Breast epithelium (tissue), 4 donors: ENCODE results near the gene ADD1. TPM values are rescaled to one million over a fixed set of nuclear protein-coding genes. Genes with fewer than 3 reads are reported as not detected.
A peak's percentile ranks its signal among the peaks of the same experiment; 100 is the strongest.

Experiments
- DNase-seq, 2 donors: peaks; one replicate each; pipeline ENCODE4 v3.0.0-alpha.2; 2019; ENCODE audit warnings: low spot score in 2 of 2
- H3K27ac ChIP-seq, 2 donors: fragments of 200-600 bp; sonication (generic) in 1 of 2; one replicate each; pipeline ENCODE4 v1.5.1; 2016 to 2019; ENCODE audit warnings: mild to moderate bottlenecking in 1 of 2
- H3K27me3 ChIP-seq, 2 donors: fragments of 200-600 bp; sonication (generic) in 1 of 2; one replicate each; pipeline versions ENCODE4 v1.5.1 to v1.6.0; 2017 to 2019; ENCODE audit warnings: control low read depth in 1 of 2, mild to moderate bottlenecking in 1 of 2
- H3K36me3 ChIP-seq: fragments of 200-600 bp; one replicate; pipeline ENCODE4 v1.5.1; 2019
- H3K4me1 ChIP-seq, 2 donors: fragments of 200-600 bp; sonication (generic); one replicate each; pipeline ENCODE4 v1.5.1; 2016 to 2019; ENCODE audit warnings: control low read depth in 1 of 2
- H3K4me3 ChIP-seq, 3 donors: fragments of 200-600 bp; sonication (generic); 1 replicate in 2 of 3; 2 replicates in 1 of 3; pipeline ENCODE4 v1.5.1; 2016 to 2019; ENCODE audit warnings: mild to moderate bottlenecking in 3 of 3, moderate library complexity in 2 of 3
- H3K9me3 ChIP-seq, 2 donors: fragments of 200-600 bp; sonication (generic) in 1 of 2; one replicate each; pipeline ENCODE4 v1.5.1; 2016 to 2019; ENCODE audit warnings: control low read depth in 1 of 2
- POLR2A ChIP-seq: fragments of 450-650 bp; IDR thresholded peaks from one replicate; pipeline ENCODE4 v1.6.1; 2016; ENCODE audit warnings: antibody characterized with exemption, mild to moderate bottlenecking, moderate library complexity
- POLR2AphosphoS5 ChIP-seq, 3 donors: sonication (generic); formaldehyde crosslinking; IDR thresholded peaks; one replicate each; pipeline ENCODE4 v1.6.1; 2017; ENCODE audit warnings: antibody characterized with exemption in 3 of 3
- intact Hi-C: fragments of 100-400 bp; cut with DNase I; formaldehyde crosslinking; loops from one replicate; pipeline ENCODE4 v1.15.1; 2023; ENCODE audit warnings: low total_unique reads
- total RNA-seq, 3 donors: library from RNA; depleted of rRNA; stranded (reverse); fragments of >200 nt; gene quantifications; one replicate each; pipeline ENCODE4 v1.1.0, GENCODE V29; 2016
- TF ChIP-seq, protein P1 (sequence below), 3 donors: fragments of 450-650 bp; IDR thresholded peaks; one replicate each; pipeline ENCODE4 v1.5.1; 2016 to 2017; ENCODE audit warnings: antibody characterized with exemption in 3 of 3, mild to moderate bottlenecking in 3 of 3, moderate library complexity in 3 of 3

ADD1 gene
- total RNA-seq, 3 donors from 2014 or later, result 161 to 193 (median 181) TPM

DNA sequence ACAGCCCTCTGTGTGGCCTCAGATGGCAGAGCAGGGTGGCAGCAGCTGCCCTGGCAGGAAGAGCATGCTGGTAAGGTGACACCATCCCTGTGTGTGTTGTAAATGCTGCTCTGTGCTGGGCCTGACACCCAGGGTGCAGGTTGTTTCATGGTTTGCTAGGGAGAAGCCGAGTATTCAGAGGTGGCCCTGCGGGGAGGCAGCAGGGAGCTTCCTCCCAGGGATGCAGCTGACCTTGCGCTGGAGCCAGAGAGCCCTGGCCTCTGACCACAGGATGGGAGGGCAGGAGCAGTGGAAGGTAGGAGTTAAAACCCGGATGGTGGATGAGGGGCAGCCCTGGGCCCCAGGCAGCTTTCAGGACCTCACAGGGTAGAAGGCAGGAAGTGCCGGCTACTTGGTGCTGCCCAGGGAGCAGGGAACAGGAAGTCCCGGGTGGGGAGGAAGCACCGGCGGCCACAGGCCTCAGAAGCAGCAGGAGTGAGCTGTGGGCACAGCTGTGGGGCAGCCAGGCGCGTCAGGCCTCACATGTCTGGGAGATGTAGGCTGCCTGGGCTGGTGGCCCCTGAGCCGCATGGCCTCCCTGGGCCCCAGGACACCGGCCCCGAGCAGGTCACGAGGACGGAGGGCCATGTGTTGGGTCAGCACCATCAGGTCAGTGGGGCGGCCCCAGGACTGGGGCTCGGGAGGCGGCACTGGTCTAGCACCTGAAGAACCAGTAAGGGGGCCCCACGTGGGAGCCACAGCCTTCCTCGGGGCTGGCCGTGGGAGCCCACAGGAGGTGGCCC, 31.6 kb upstream of the ADD1 start:
- H3K27me3 ChIP-seq, result no peaks in the 10 kb centered on the region
- no peaks in the 10 kb centered on the region for H3K36me3 ChIP-seq
- intact Hi-C loops, result no loop called here
- no peak for DNase-seq
- peak overlapping the region; percentile 41 to 64 (median 42) for H3K4me3 ChIP-seq
- H3K4me1 ChIP-seq, result peaks cover 0 to 12% of the 10 kb centered on the region in 2 donors
- no peak for TF ChIP-seq POLR2AphosphoS5 (IDR thresholded peaks at IDR 0.05)
- no peak for TF ChIP-seq POLR2A
- TF ChIP-seq, protein P1, sequence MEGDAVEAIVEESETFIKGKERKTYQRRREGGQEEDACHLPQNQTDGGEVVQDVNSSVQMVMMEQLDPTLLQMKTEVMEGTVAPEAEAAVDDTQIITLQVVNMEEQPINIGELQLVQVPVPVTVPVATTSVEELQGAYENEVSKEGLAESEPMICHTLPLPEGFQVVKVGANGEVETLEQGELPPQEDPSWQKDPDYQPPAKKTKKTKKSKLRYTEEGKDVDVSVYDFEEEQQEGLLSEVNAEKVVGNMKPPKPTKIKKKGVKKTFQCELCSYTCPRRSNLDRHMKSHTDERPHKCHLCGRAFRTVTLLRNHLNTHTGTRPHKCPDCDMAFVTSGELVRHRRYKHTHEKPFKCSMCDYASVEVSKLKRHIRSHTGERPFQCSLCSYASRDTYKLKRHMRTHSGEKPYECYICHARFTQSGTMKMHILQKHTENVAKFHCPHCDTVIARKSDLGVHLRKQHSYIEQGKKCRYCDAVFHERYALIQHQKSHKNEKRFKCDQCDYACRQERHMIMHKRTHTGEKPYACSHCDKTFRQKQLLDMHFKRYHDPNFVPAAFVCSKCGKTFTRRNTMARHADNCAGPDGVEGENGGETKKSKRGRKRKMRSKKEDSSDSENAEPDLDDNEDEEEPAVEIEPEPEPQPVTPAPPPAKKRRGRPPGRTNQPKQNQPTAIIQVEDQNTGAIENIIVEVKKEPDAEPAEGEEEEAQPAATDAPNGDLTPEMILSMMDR (IDR thresholded peaks at IDR 0.05), result no peak
- no peaks in the 10 kb centered on the region for H3K9me3 ChIP-seq
- peak overlapping the region; percentile 34 to 90 for H3K27ac ChIP-seq

DNA sequence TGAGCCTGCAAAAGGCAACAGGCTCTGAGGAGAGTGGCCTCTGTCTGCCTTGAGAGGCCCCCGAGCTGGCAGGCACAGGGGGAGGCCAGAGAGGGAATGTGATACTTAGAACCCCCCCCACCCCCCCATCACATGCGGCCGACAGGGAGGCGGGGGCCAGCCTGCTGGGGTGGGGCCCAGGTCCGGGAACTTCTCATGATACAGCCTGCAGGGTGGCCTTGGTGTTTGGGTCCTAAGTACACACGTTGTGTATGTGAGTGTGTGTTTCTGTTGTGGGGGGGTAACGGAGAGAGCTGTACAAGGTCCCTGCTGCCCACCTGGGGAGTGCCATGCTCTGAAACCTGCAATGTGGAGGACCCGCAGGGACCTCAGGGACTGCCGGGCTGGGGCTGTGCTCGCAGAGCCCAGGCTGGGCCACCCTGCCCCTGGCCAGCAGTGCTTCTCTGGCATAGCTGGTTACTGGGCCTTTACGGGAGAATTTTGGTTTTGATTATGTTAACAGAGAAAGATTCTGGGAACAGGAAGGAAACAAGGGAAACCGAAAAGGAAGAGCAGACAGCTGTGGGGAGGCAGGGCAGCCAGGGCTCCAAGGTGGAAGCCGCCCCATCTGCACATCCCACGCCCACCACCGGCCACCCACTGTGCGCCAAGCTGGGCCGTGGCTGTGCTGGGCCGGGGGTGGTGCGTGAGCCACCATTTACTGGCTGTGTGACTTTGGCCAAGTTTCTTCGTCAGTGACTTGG, 30.9 kb upstream of the ADD1 start:
- TF ChIP-seq POLR2AphosphoS5 (IDR thresholded peaks at IDR 0.05) (no peak), POLR2A (no peak)
- TF ChIP-seq, protein P1 (IDR thresholded peaks at IDR 0.05), result no peak
- no peaks in the 10 kb centered on the region for H3K27me3 ChIP-seq
- H3K36me3 ChIP-seq, result no peaks in the 10 kb centered on the region
- no peak for DNase-seq
- intact Hi-C loops, result no loop called here
- H3K27ac ChIP-seq, result peak overlapping the region; percentile 34 to 90
- peak overlapping the region; percentile 41 to 64 (median 42) for H3K4me3 ChIP-seq
- peaks cover 4 to 7% of the 10 kb centered on the region in 2 donors for H3K4me1 ChIP-seq
- no peaks in the 10 kb centered on the region for H3K9me3 ChIP-seq

GRCh38 chr4:2813446-2814405, 29.9 kb upstream of the ADD1 start:
- no peaks in the 10 kb centered on the region for H3K36me3 ChIP-seq
- intact Hi-C loops, result no loop called here
- H3K4me1 ChIP-seq, result peaks cover 5 to 7% of the 10 kb centered on the region in 2 donors
- TF ChIP-seq, protein P1 (IDR thresholded peaks at IDR 0.05), result no peak
- TF ChIP-seq POLR2A (no peak), POLR2AphosphoS5 (IDR thresholded peaks at IDR 0.05) (no peak)
- H3K4me3 ChIP-seq, result peak overlapping the region in 2 of 3 donors; percentile 41 to 64
- H3K9me3 ChIP-seq, result no peaks in the 10 kb centered on the region
- peak overlapping the region in 1 of 2 donors; percentile 90 for H3K27ac ChIP-seq
- no peaks in the 10 kb centered on the region for H3K27me3 ChIP-seq
- DNase-seq, result no peak

GRCh38 chr4:2814627-2815270, 28.9 kb upstream of the ADD1 start:
- no peak for DNase-seq
- intact Hi-C loops, result no loop called here
- H3K27ac ChIP-seq, result no peak overlapping the region
- no peak for TF ChIP-seq POLR2AphosphoS5 (IDR thresholded peaks at IDR 0.05)
- TF ChIP-seq, protein P1 (IDR thresholded peaks at IDR 0.05), result no peak
- no peak for TF ChIP-seq POLR2A
- H3K4me1 ChIP-seq, result peaks cover 5 to 7% of the 10 kb centered on the region in 2 donors
- no peaks in the 10 kb centered on the region for H3K9me3 ChIP-seq
- H3K27me3 ChIP-seq, result no peaks in the 10 kb centered on the region
- H3K4me3 ChIP-seq, result no peak overlapping the region
- no peaks in the 10 kb centered on the region for H3K36me3 ChIP-seq
